OCI-LY7 (cell line): ENCODE measurements around the gene HSPA4L. TPM values are rescaled to one million over a fixed set of nuclear protein-coding genes. Genes with fewer than 3 reads are reported as not detected.

ENCODE experiments used
- BruUV-seq: library from RNA; stranded (reverse); fragments of 400-500 nt; replicated peaks from 2 replicates; lab custom pipeline; 2021; lab: Mats Ljungman, UMichigan
- CTCF ChIA-PET: fragments of 300-600 bp; sonication (Branson Sonifier 250); formaldehyde crosslinking; loops from one replicate; lab custom pipeline; 2022; ENCODE audit warnings: antibody characterized with exemption; ENCODE audit not compliant: unreplicated experiment; lab: Charles Lee
- POLR2A ChIA-PET: fragments of 300-600 bp; sonication (Branson Sonifier 250); formaldehyde crosslinking; loops from one replicate; lab custom pipeline; 2022; ENCODE audit warnings: antibody characterized with exemption; lab: Charles Lee
- DNase-seq: peaks from one replicate; pipeline ENCODE4 v3.0.0-alpha.2; 2015; ENCODE audit warnings: low spot score
- H2AFZ ChIP-seq: fragments of 200-600 bp; sonication (generic), shearing (Covaris generic); 2 replicates; pipeline ENCODE4 v1.6.1; 2014; ENCODE audit warnings: mild to moderate bottlenecking, antibody characterized with exemption, low read length, moderate library complexity
- H3K27ac ChIP-seq: fragments of 200-600 bp; sonication (generic); 2 replicates; pipeline ENCODE4 v1.5.1; 2014; ENCODE audit warnings: mixed run types, low read depth, mild to moderate bottlenecking, moderate library complexity, low read length, inconsistent platforms; ENCODE audit not compliant: poor library complexity, severe bottlenecking
- H3K36me3 ChIP-seq: fragments of 200-600 bp; sonication (generic); 2 replicates; pipeline ENCODE4 v1.6.1; 2014; ENCODE audit warnings: mild to moderate bottlenecking, antibody characterized with exemption, low read length, moderate library complexity, mixed read lengths; ENCODE audit not compliant: insufficient read depth
- H3K4me1 ChIP-seq: fragments of 200-600 bp; sonication (generic); 2 replicates; pipeline ENCODE4 v1.5.1; 2014; ENCODE audit warnings: mild to moderate bottlenecking, low read length; ENCODE audit not compliant: insufficient read depth, poor library complexity, severe bottlenecking
- H3K4me2 ChIP-seq: fragments of 200-600 bp; sonication (generic); 2 replicates; pipeline ENCODE4 v1.6.1; 2014; ENCODE audit warnings: mild to moderate bottlenecking, low read length
- H3K4me3 ChIP-seq: fragments of 200-600 bp; sonication (generic); 2 replicates; pipeline ENCODE4 v1.5.1; 2014; ENCODE audit warnings: mild to moderate bottlenecking, low read depth, low read length; ENCODE audit not compliant: poor library complexity, severe bottlenecking
- H3K79me2 ChIP-seq: fragments of 200-600 bp; sonication (generic); 2 replicates; pipeline ENCODE4 v1.6.1; 2016; ENCODE audit warnings: low read depth, mild to moderate bottlenecking, low read length, moderate library complexity, mixed read lengths; ENCODE audit not compliant: insufficient read depth
- H3K9me2 ChIP-seq: fragments of 200-600 bp; sonication (generic); 2 replicates; pipeline ENCODE4 v1.6.1; 2016; ENCODE audit warnings: mild to moderate bottlenecking, low read length, mixed read lengths; ENCODE audit not compliant: insufficient read depth
- H3K9me3 ChIP-seq: fragments of 200-600 bp; sonication (generic); 2 replicates; pipeline ENCODE4 v1.6.1; 2014; ENCODE audit warnings: mild to moderate bottlenecking, mixed run types, low read length, mixed read lengths
- H4K20me1 ChIP-seq: fragments of 200-600 bp; sonication (generic); 2 replicates; pipeline ENCODE4 v1.6.1; 2014; ENCODE audit warnings: mild to moderate bottlenecking, antibody characterized with exemption, low read length, moderate library complexity, mixed read lengths; ENCODE audit not compliant: insufficient read depth
- CTCF ChIP-seq: fragments of 200-600 bp; sonication (generic); conservative IDR thresholded peaks from 2 replicates; pipeline ENCODE4 v1.5.1; 2014; ENCODE audit warnings: mild to moderate bottlenecking, antibody characterized with exemption, low read length, moderate library complexity, mixed read lengths
- EZH2phosphoT487 ChIP-seq: fragments of 200-600 bp; sonication (generic); IDR thresholded peaks from 2 replicates; pipeline ENCODE4 v1.6.1; 2018; ENCODE audit warnings: low read depth, borderline replicate concordance, mild to moderate bottlenecking, mixed run types, antibody characterized with exemption, low read length, moderate library complexity, mixed read lengths
- intact Hi-C: fragments of 100-400 bp; cut with micrococcal nuclease; formaldehyde crosslinking; loops from one replicate; pipeline ENCODE4 v1.10.0; 2022; ENCODE audit not compliant: unreplicated experiment
- total RNA-seq, 2 experiments: library from RNA; depleted of rRNA in 1 of 2; stranded (reverse); fragments of >200 nt in 1 of 2; shearing (Covaris generic) in 1 of 2; gene quantifications; 2 replicates each; pipeline ENCODE4 v1.2.3, GENCODE V29; 2014 to 2022

HSPA4L gene
- total RNA-seq, 2 experiments from 2014 or later = not detected

GRCh38 chr4:127870688-127871087, 88.6 kb downstream of the HSPA4L start:
- ChIA-PET CTCF (no interaction called here), POLR2A (no interaction called here)
- Histone ChIP-seq H3K36me3 (no peaks in the 10 kb centered on the region), H3K9me2 (no peaks in the 10 kb centered on the region), H4K20me1 (no peaks in the 10 kb centered on the region), H3K79me2 (no peaks in the 10 kb centered on the region), H2AFZ (no peak overlapping the region), H3K9me3 (no peaks in the 10 kb centered on the region), H3K27ac (no peak overlapping the region), H3K4me1 (no peaks in the 10 kb centered on the region), H3K4me3 (no peak overlapping the region), H3K4me2 (no peak overlapping the region)
- intact Hi-C loops = no loop called here
- no peak for DNase-seq
- no peak for TF ChIP-seq EZH2phosphoT487
- TF ChIP-seq CTCF = no peak
- BruUV-seq = no TSS peak

- no peak overlapping the region for H3K4me2 ChIP-seq
- POLR2A ChIA-PET = interaction anchor here (0.6 to 0.7 kb wide), 3 partner anchors 9 to 295 kb away, joined by 3 to 4 read pairs (median 4); no protein-coding TSS in a partner anchor
- no peak for DNase-seq
- H3K36me3 ChIP-seq = no peaks in the 10 kb centered on the region
- H3K4me1 ChIP-seq = peaks cover 12% of the 10 kb centered on the region
- H4K20me1 ChIP-seq = no peaks in the 10 kb centered on the region
- no TSS peak for BruUV-seq
- H3K27ac ChIP-seq = no peak overlapping the region
- CTCF ChIA-PET = no interaction called here
- H3K9me3 ChIP-seq = no peaks in the 10 kb centered on the region
- H2AFZ ChIP-seq = no peak overlapping the region
- H3K4me3 ChIP-seq = no peak overlapping the region
- no peaks in the 10 kb centered on the region for H3K9me2 ChIP-seq
- TF ChIP-seq CTCF (no peak), EZH2phosphoT487 (no peak)
- intact Hi-C loops = no loop called here
- peaks cover 13% of the 10 kb centered on the region; the same call in 1 of the 2 replicates for H3K79me2 ChIP-seq
Measured at GRCh38 chr4:127875791-127876190, 93.7 kb downstream of the HSPA4L start.

GRCh38 chr4:127880763-127881562, 98.8 kb downstream of the HSPA4L start, which contains the start of gene PLK4:
Gene PLK4, plus strand, starts transcription at chr4:127880893. Its CDS starts 242 bp downstream, at chr4:127881135.
- H3K79me2 ChIP-seq = peaks cover 54% of the 10 kb centered on the region
- intact Hi-C loops = loop anchor here (1.0 to 10.0 kb wide), 4 partner anchors 84 to 934 kb away; partner anchors contain the start of genes ABHD18, LARP1B and MFSD8
- POLR2A ChIA-PET = interaction anchor here (0.6 to 1.6 kb wide), 10 partner anchors 8 to 151 kb away, joined by 3 to 12 read pairs (median 4); partner anchors contain the start of genes ABHD18 and MFSD8

More at GRCh38 chr4:127880763-127881562, 98.8 kb downstream of the HSPA4L start, which contains the start of gene PLK4:
- Histone ChIP-seq H3K27ac (peak within 1 kb of the TSS; percentile 67), H4K20me1 (peaks cover 14% of the 10 kb centered on the region; the same call in 1 of the 2 replicates), H3K36me3 (peaks cover 43% of the 10 kb centered on the region), H3K4me3 (peak within 1 kb of the TSS; percentile 72), H3K4me1 (peaks cover 29% of the 10 kb centered on the region), H3K4me2 (peak within 1 kb of the TSS; percentile 91), H3K9me3 (no peaks in the 10 kb centered on the region), H3K9me2 (no peaks in the 10 kb centered on the region), H2AFZ (peak within 1 kb of the TSS; percentile 65)
- BruUV-seq = no TSS peak
- CTCF ChIA-PET = no interaction called here
- no peak for TF ChIP-seq CTCF
- no peak for TF ChIP-seq EZH2phosphoT487
- DNase-seq = peak; percentile 97
